Neuron (in vitro differentiated cells): Measurements from ENCODE around the gene RBM17.
"Not testable (repeated sequence)": the region's sequence is repeated elsewhere in the genome, so short reads cannot be mapped to it uniquely, and the experiment has no call there.

Experiments used
- H2AFZ ChIP-seq: one replicate; pipeline ENCODE4 v1.6.1; 2013; ENCODE audit warnings: low read depth, mild to moderate bottlenecking, inconsistent platforms, low read length, moderate library complexity
- H3K27me3 ChIP-seq: one replicate; pipeline ENCODE4 v1.6.1; 2013; ENCODE audit warnings: low read length; ENCODE audit not compliant: insufficient read depth
- H3K36me3 ChIP-seq: one replicate; pipeline ENCODE4 v1.6.1; 2013; ENCODE audit warnings: low read length; ENCODE audit not compliant: insufficient read depth
- H3K4me1 ChIP-seq: one replicate; pipeline ENCODE4 v1.6.1; 2013; ENCODE audit warnings: low read length; ENCODE audit not compliant: insufficient read depth
- H3K4me3 ChIP-seq: 2 replicates; pipeline ENCODE4 v1.5.1; 2013; ENCODE audit warnings: mild to moderate bottlenecking, low read length, moderate library complexity
- H3K9me3 ChIP-seq: one replicate; pipeline ENCODE4 v1.6.1; 2013; ENCODE audit warnings: low read length

RBM17 gene

DNA sequence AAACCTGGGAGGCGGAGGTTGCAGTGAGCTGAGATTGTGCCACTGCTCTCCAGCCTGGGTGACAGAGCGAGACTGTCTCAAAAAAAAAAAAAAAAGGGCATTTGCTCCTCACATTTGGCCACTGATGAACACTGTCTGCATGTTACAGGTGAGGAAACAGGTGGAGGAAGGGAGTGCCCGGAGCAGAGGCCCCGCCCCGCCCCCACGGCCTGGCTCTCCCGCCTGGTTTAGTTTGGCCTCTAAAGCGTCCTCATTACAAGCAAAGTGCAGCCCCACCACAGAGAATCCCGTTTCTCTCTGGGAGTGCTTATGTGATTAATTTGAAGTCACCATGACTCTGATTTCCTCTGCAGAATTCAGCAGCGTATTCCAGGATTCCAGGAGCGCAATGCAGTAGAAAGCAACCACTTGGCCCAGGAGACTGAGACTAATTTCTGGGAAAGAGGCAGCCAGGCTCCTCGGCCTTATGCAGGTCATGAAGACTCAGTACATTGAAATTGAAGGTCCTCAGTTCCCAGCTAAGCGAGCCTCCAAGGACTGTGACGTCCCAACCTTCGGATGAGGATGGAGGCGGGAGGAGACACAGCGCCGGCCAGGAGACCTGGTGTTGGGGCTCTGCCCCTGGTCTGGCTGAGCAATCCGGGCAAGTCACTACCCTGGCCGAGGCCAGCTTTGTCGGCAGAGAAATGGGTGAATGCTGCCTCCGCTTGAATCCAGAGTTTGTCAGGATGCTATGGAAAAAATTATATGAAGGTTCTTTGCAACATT, 44.7 kb downstream of the RBM17 start:
- H3K4me3 ChIP-seq = no peak overlapping the region
- no peaks in the 10 kb centered on the region for H3K27me3 ChIP-seq
- H3K4me1 ChIP-seq = no peaks in the 10 kb centered on the region
- H2AFZ ChIP-seq = no peak overlapping the region
- no peaks in the 10 kb centered on the region for H3K36me3 ChIP-seq
- H3K9me3 ChIP-seq = no peaks in the 10 kb centered on the region

DNA sequence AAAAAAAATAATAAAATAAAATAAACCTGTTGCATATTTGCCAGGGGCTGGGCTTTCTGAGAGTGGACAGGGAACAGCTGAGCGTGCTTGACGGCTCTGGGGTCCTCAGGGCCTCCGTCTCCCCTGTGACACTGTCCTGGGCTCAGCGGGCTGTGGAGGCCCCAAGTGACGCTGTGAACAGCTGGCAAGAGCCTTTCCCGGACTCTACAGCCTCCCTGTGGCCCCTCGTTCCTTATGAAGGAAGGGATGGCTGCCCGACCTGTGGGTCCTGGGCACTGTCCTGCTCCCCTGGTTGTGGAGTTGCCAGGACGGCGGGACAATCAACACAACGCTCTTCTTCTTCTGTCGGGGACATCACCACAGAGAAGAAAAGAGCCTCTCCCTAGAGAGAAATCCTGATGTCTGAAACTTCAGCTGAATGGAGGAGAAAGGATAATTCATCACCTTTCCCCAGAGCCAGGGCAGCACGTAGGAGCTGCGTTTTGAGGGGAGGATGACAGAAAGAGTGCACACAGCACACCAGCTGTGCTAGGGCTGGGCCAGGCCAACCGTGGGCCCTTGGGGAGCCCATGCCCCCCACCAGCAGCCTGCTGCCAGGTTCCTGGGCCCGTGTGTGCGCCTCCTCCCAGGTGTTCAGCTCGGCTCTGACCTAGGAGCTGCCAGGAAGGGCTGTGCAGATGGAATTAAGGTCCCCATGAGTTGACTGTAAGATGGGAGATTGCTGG, 45.4 kb downstream of the RBM17 start:
- Histone ChIP-seq H3K4me3 (no peak overlapping the region), H2AFZ (no peak overlapping the region), H3K27me3 (no peaks in the 10 kb centered on the region), H3K36me3 (no peaks in the 10 kb centered on the region), H3K4me1 (no peaks in the 10 kb centered on the region), H3K9me3 (no peaks in the 10 kb centered on the region)

DNA sequence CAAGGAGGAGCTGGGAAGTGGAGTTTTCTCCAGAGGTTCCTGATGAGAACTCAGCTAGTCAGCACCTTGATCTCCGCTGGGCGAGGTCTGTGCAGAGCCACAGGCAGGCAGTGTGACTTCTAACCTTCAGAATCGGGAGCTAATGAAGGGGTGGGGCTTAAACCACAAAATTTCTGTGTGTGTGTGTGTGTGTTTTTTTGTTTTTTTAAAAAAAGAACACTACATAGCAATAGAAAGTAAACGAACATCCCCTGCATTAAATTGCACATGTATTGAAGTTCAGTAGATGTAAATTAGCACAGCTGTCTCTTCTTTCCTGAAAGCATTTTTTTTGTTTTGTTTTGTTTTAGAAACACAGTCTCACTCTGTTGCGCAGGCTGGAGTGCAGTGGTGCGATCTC, 46.2 kb downstream of the RBM17 start:
- Histone ChIP-seq H3K27me3 (no peaks in the 10 kb centered on the region), H2AFZ (no peak overlapping the region), H3K36me3 (no peaks in the 10 kb centered on the region), H3K4me3 (no peak overlapping the region), H3K4me1 (no peaks in the 10 kb centered on the region), H3K9me3 (no peaks in the 10 kb centered on the region)

DNA sequence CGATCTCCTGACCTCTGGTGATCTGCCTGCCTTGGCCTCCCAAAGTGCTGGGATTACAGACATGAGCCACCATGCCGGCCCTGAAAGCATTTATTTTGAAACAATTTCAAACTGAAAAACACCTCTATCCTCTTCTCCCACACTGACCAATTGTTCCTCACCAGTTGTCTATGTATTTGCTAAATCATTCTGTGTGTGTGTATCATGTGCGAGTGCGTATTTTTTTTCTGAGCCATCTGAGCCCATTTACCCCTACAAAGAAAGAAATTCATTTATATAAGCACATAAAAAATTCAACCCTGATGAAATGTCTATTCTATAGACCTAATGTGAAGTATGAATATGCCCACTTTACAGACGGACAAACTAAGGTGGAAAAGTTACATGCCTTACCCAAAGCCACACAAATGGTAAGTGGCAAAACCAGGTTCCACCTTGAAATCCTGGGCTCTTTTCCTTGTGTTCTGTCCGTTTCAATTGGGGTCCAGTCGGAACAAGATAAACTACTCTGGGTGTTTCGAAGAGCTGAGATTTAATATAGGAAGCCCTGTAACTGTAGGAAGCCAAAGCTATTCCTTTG, 46.8 kb downstream of the RBM17 start:
- Histone ChIP-seq H3K27me3 (no peaks in the 10 kb centered on the region), H3K4me1 (no peaks in the 10 kb centered on the region), H3K4me3 (no peak overlapping the region), H2AFZ (no peak overlapping the region), H3K9me3 (no peaks in the 10 kb centered on the region), H3K36me3 (no peaks in the 10 kb centered on the region)

DNA sequence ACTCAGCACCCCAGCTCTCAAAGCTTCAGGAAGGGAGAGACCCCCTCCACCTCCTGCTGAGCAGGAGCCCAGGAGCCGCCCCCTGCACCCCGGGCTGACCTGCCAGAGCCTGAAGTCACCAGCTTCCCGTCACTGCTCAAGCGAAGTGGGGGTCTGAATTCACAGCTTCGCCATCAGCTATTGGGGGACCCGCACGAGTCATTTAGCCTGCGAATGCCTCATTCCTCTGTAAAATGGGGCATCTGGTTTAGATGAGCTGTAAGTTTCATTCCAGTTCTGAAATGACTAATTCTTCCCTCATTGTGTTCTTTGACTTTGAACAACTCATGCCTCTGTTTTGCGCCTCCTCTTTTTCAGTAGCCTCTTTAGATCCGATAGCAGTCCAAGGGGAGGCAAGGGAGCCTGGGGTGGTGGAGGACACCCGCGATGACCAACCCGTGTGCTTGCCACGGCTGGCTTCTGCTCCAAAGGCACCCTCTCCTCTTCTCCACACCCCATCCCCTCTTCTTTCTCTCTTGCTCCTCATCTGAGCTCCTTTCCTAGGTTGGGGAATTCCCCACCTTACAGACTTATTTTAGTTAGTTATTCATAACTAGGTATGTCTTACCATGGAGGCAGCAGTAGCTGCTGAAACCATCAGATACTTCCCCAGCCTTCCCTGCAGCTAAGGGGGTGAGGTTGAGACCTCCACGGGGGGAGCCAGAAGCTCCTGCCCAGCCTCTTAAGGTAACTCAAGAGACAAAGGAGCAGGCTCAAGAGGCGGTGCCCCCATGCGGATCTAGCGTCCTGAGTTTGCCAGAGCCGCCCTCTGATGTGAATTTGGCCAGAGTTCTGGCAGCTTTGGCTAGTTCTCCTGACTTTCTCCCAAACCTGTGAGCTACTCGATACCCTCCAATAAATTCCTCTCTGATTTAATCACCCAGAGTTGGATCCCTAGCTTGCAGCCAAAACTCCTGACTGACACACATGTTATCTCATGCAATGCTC, 47.7 kb downstream of the RBM17 start:
- Histone ChIP-seq H3K4me1 (no peaks in the 10 kb centered on the region), H2AFZ (no peak overlapping the region), H3K9me3 (no peaks in the 10 kb centered on the region), H3K36me3 (no peaks in the 10 kb centered on the region), H3K27me3 (no peaks in the 10 kb centered on the region), H3K4me3 (no peak overlapping the region)

DNA sequence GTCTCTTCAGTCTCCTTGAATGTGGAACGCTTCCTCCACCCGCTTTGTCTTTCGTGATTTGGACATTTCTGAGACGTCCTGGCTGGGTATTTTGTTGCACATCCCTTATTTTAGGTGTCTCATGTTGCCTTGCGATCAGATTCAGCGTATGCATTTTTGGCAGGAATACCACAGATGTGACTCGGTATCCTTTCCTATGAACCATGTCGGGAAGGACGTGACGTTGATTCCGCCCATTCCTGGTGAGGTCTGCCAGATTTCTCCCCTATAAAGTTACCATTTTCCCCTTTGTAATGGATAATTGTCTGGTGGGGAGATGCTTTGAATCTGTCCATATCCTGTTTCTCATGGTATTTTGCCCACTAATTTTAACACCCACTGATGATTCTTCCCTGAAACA, 49.6 kb downstream of the RBM17 start:
- Histone ChIP-seq H2AFZ (no peak overlapping the region), H3K27me3 (no peaks in the 10 kb centered on the region), H3K36me3 (no peaks in the 10 kb centered on the region), H3K9me3 (no peaks in the 10 kb centered on the region), H3K4me3 (no peak overlapping the region), H3K4me1 (no peaks in the 10 kb centered on the region)

DNA sequence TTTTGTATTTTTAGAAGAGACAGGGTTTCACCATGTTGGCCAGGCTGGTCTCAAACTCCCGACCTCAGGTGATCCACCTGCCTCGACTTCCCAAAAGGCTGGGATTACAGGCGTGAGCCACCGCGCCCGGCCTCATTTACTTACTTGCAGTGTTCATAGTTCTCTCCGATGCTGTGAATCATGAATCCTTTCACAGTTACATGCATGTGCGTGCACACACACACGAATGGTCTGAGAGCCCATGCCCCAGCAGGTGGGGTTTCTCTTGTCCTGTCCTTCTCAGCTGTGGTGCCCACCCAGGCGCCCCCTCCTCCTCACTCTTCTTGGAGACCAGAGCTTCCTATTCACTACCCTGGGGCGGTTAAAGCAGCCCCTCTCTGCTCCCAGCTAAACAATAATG, 50.6 kb downstream of the RBM17 start:
- no peak overlapping the region for H2AFZ ChIP-seq
- H3K4me1 ChIP-seq = no peaks in the 10 kb centered on the region
- no peaks in the 10 kb centered on the region for H3K36me3 ChIP-seq
- H3K4me3 ChIP-seq = no peak overlapping the region
- no peaks in the 10 kb centered on the region for H3K27me3 ChIP-seq
- H3K9me3 ChIP-seq = no peaks in the 10 kb centered on the region

DNA sequence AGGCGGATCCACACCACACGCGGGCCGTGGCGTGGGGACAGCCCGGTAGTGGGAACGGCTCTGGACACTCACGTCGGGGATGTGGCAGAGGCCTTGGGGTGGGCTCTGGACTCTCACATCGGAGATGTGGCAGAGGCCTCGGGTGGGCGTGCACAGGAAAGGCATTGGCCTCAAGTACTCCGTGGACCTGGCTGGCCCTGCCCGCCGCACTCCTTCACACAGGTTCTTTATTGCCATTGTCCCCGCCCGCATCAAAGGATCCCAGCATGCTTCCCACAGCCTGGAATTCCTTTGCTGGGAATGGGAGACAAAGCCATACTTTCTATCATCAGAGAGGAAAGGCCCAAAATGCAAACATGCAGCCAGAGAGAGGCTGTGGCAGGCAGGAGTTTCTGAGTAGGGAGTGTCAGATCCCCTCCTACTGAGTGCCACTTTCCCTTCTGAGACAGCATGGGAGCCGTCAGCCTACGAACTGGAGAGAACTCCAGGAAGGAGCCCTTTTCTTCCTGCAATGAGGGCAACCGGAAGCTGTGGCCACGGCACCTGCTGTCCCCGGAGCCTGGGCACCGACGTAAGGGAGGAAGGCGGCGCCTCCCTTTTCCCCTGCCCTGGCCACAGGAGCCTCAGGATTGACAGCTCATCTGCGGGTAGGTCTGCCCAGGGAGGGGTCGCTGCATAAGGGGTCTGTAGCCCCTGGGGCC, 51.5 kb downstream of the RBM17 start:
- Histone ChIP-seq H3K9me3 (no peaks in the 10 kb centered on the region), H3K4me3 (no peak overlapping the region), H3K4me1 (no peaks in the 10 kb centered on the region), H2AFZ (no peak overlapping the region), H3K27me3 (no peaks in the 10 kb centered on the region), H3K36me3 (no peaks in the 10 kb centered on the region)

DNA sequence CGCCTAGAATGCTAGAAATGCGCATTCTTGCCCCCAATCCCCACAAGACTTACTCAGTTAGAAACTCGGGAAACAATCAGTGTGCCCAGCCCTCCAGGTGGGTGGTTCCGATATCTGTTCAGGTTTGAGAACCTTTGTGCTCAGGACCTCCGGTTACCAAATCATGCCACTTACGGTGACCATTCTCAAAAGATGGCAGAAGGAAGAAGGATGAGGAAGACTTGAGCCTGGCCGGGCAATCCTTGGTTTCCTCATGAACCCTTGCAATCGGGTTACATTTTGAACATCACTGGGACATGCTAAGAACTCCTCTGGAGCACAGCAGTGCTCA, 52.1 kb downstream of the RBM17 start:
- no peak overlapping the region for H2AFZ ChIP-seq
- H3K36me3 ChIP-seq = no peaks in the 10 kb centered on the region
- H3K4me1 ChIP-seq = peaks cover 3% of the 10 kb centered on the region
- H3K4me3 ChIP-seq = no peak overlapping the region
- no peaks in the 10 kb centered on the region for H3K9me3 ChIP-seq
- no peaks in the 10 kb centered on the region for H3K27me3 ChIP-seq

DNA sequence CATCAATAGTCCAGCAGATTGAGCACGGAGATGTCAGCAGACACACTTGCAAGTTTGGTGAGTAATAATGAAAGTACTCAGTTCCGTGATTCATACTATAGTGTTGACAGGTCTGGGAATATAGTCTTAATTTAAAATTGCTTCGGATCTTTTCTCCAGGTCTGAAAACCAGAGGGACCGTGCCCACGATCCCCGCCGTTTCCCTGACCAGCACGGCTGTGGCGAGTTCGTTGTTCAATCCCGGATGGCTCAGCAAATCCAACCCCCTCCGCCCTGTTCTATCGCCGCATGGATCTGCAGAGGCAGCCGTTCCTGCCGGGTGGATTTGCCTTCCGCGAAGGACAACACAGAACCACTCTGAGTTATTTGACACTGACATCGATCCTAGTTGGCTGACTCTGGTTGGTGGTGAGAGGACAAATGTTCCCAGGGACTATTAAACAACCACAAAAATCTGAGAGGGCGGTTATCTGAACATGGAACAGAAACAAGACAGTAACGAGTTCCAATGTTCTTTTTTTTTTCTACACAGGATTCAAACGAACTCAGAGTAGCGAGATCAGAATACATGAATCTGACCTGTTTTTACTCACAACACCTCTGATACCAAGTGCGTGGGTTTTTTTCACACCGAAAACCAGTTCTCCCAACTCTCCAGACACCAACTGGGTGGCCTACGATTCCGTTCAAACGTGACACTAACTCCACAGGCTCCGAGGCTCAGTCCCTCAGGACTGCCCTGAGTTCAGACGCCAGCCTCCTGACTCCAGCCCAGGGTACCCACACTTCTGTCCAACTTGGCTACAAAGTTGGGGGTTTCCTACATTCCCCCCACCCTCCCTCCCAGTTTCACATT, 52.7 kb downstream of the RBM17 start:
- Histone ChIP-seq H3K36me3 (no peaks in the 10 kb centered on the region), H3K27me3 (no peaks in the 10 kb centered on the region), H3K9me3 (no peaks in the 10 kb centered on the region), H3K4me3 (no peak overlapping the region), H2AFZ (no peak overlapping the region), H3K4me1 (peaks cover 6% of the 10 kb centered on the region)

DNA sequence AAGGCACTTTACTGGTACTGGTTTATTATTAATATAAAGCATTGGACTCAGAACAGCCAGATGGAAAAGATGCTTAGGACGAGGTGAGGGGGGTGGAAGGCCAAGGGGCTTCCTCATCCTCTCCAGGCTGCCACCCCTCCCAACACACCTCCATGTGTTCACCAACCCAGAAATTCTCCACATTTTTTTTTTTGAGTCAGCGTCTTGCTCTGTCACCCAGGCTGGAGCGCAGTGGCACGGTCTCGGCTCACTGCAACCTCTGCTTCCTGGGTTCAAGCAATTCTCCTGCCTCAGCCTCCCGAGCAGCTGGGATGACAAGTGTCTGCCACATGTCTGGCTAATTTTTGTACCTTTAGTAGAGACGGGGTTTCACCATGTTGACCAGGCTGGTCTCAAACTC, 53.4 kb downstream of the RBM17 start:
- H2AFZ ChIP-seq, H3K9me3 ChIP-seq, H3K4me3 ChIP-seq, H3K27me3 ChIP-seq, H3K36me3 ChIP-seq, H3K4me1 ChIP-seq: not testable (repeated sequence)

DNA sequence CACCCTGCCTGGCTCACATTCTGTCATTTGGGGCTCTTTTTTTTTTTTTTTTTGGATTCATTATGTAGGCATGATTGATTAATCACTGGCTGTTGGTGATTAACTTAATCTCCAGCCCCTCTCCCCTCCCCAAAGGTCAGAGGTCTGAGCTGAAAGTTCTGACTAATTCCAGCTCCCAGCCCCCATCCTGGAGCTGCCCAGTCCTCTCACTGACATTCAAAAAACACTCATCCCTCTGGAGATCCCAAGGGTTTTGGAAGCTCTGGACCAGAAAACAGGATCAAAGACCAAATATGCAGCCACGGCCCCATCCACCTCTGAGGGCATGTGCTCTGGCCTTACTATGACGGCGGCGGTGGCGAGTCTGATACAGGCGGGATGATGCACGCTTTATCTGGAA, 53.8 kb downstream of the RBM17 start:
- no peak overlapping the region for H2AFZ ChIP-seq
- no peak overlapping the region for H3K4me3 ChIP-seq
- H3K36me3 ChIP-seq = no peaks in the 10 kb centered on the region
- no peaks in the 10 kb centered on the region for H3K9me3 ChIP-seq
- no peaks in the 10 kb centered on the region for H3K27me3 ChIP-seq
- peaks cover 6% of the 10 kb centered on the region for H3K4me1 ChIP-seq
